OCI-LY7 (cell line): Measurements from ENCODE around the gene LEF1. TPM values are rescaled to one million over a fixed set of nuclear protein-coding genes. Genes with fewer than 3 reads are reported as not detected.

Experiments used
- BruUV-seq: library from RNA; stranded (reverse); fragments of 400-500 nt; replicated peaks from 2 replicates; lab custom pipeline; 2021; lab: Mats Ljungman, UMichigan
- CTCF ChIA-PET: fragments of 300-600 bp; sonication (Branson Sonifier 250); formaldehyde crosslinking; loops from one replicate; lab custom pipeline; 2022; ENCODE audit warnings: antibody characterized with exemption; ENCODE audit not compliant: unreplicated experiment; lab: Charles Lee
- POLR2A ChIA-PET: fragments of 300-600 bp; sonication (Branson Sonifier 250); formaldehyde crosslinking; loops from one replicate; lab custom pipeline; 2022; ENCODE audit warnings: antibody characterized with exemption; lab: Charles Lee
- DNase-seq: peaks from one replicate; pipeline ENCODE4 v3.0.0-alpha.2; 2015; ENCODE audit warnings: low spot score
- H2AFZ ChIP-seq: fragments of 200-600 bp; sonication (generic), shearing (Covaris generic); 2 replicates; pipeline ENCODE4 v1.6.1; 2014; ENCODE audit warnings: mild to moderate bottlenecking, antibody characterized with exemption, low read length, moderate library complexity
- H3K27ac ChIP-seq: fragments of 200-600 bp; sonication (generic); 2 replicates; pipeline ENCODE4 v1.5.1; 2014; ENCODE audit warnings: mixed run types, low read depth, mild to moderate bottlenecking, moderate library complexity, low read length, inconsistent platforms; ENCODE audit not compliant: poor library complexity, severe bottlenecking
- H3K36me3 ChIP-seq: fragments of 200-600 bp; sonication (generic); 2 replicates; pipeline ENCODE4 v1.6.1; 2014; ENCODE audit warnings: mild to moderate bottlenecking, antibody characterized with exemption, low read length, moderate library complexity, mixed read lengths; ENCODE audit not compliant: insufficient read depth
- H3K4me1 ChIP-seq: fragments of 200-600 bp; sonication (generic); 2 replicates; pipeline ENCODE4 v1.5.1; 2014; ENCODE audit warnings: mild to moderate bottlenecking, low read length; ENCODE audit not compliant: insufficient read depth, poor library complexity, severe bottlenecking
- H3K4me2 ChIP-seq: fragments of 200-600 bp; sonication (generic); 2 replicates; pipeline ENCODE4 v1.6.1; 2014; ENCODE audit warnings: mild to moderate bottlenecking, low read length
- H3K4me3 ChIP-seq: fragments of 200-600 bp; sonication (generic); 2 replicates; pipeline ENCODE4 v1.5.1; 2014; ENCODE audit warnings: mild to moderate bottlenecking, low read depth, low read length; ENCODE audit not compliant: poor library complexity, severe bottlenecking
- H3K79me2 ChIP-seq: fragments of 200-600 bp; sonication (generic); 2 replicates; pipeline ENCODE4 v1.6.1; 2016; ENCODE audit warnings: low read depth, mild to moderate bottlenecking, low read length, moderate library complexity, mixed read lengths; ENCODE audit not compliant: insufficient read depth
- H3K9me2 ChIP-seq: fragments of 200-600 bp; sonication (generic); 2 replicates; pipeline ENCODE4 v1.6.1; 2016; ENCODE audit warnings: mild to moderate bottlenecking, low read length, mixed read lengths; ENCODE audit not compliant: insufficient read depth
- H3K9me3 ChIP-seq: fragments of 200-600 bp; sonication (generic); 2 replicates; pipeline ENCODE4 v1.6.1; 2014; ENCODE audit warnings: mild to moderate bottlenecking, mixed run types, low read length, mixed read lengths
- H4K20me1 ChIP-seq: fragments of 200-600 bp; sonication (generic); 2 replicates; pipeline ENCODE4 v1.6.1; 2014; ENCODE audit warnings: mild to moderate bottlenecking, antibody characterized with exemption, low read length, moderate library complexity, mixed read lengths; ENCODE audit not compliant: insufficient read depth
- CTCF ChIP-seq: fragments of 200-600 bp; sonication (generic); conservative IDR thresholded peaks from 2 replicates; pipeline ENCODE4 v1.5.1; 2014; ENCODE audit warnings: mild to moderate bottlenecking, antibody characterized with exemption, low read length, moderate library complexity, mixed read lengths
- EZH2phosphoT487 ChIP-seq: fragments of 200-600 bp; sonication (generic); IDR thresholded peaks from 2 replicates; pipeline ENCODE4 v1.6.1; 2018; ENCODE audit warnings: low read depth, borderline replicate concordance, mild to moderate bottlenecking, mixed run types, antibody characterized with exemption, low read length, moderate library complexity, mixed read lengths
- intact Hi-C: fragments of 100-400 bp; cut with micrococcal nuclease; formaldehyde crosslinking; loops from one replicate; pipeline ENCODE4 v1.10.0; 2022; ENCODE audit not compliant: unreplicated experiment
- total RNA-seq, 2 experiments: library from RNA; depleted of rRNA in 1 of 2; stranded (reverse); fragments of >200 nt in 1 of 2; shearing (Covaris generic) in 1 of 2; gene quantifications; 2 replicates each; pipeline ENCODE4 v1.2.3, GENCODE V29; 2014 to 2022

LEF1 gene
- total RNA-seq, 2 experiments from 2014 or later: 207 to 223 TPM

- no peak for DNase-seq
- Histone ChIP-seq H3K27ac (no peak overlapping the region), H3K36me3 (peaks cover 99% of the 10 kb centered on the region), H3K79me2 (0 out of 2 replicates have a peak, but pooled peaks cover 7% of the 10 kb centered on the region), H3K9me3 (no peaks in the 10 kb centered on the region), H4K20me1 (no peaks in the 10 kb centered on the region), H3K9me2 (no peaks in the 10 kb centered on the region), H3K4me3 (no peak overlapping the region), H3K4me2 (no peak overlapping the region), H3K4me1 (peaks cover 7% of the 10 kb centered on the region), H2AFZ (no peak overlapping the region)
- TF ChIP-seq CTCF (no peak), EZH2phosphoT487 (no peak)
- intact Hi-C loops: no loop called here
- BruUV-seq: no TSS peak
- ChIA-PET POLR2A (interaction anchor here (0.9 to 1.9 kb wide), 2 partner anchors 15 to 16 kb away, joined by 3 to 4 read pairs; no protein-coding TSS in a partner anchor), CTCF (no interaction called here)
Observed at GRCh38 chr4:108078024-108078733, 90.6 kb downstream of the LEF1 start.

GRCh38 chr4:108072300-108072699 is 96.4 kb downstream of the LEF1 start:
- Histone ChIP-seq H3K79me2 (no peaks in the 10 kb centered on the region), H3K4me2 (peak overlapping the region; percentile 4; the same call in 1 of the 2 replicates), H2AFZ (no peak overlapping the region), H3K9me2 (no peaks in the 10 kb centered on the region), H4K20me1 (no peaks in the 10 kb centered on the region; the same call in 1 of the 2 replicates), H3K36me3 (peaks cover 98% of the 10 kb centered on the region), H3K4me1 (peaks cover 26% of the 10 kb centered on the region), H3K27ac (peak overlapping the region; percentile 50), H3K9me3 (no peaks in the 10 kb centered on the region), H3K4me3 (no peak overlapping the region)
- TF ChIP-seq EZH2phosphoT487 (no peak), CTCF (no peak)
- intact Hi-C loops: no loop called here
- ChIA-PET POLR2A (interaction anchor here (0.9 to 1.8 kb wide), 4 partner anchors 11 to 43 kb away, joined by 4 read pairs; no protein-coding TSS in a partner anchor), CTCF (interaction anchor here (0.7 to 0.8 kb wide), 2 partner anchors 24 to 29 kb away, joined by 3 to 4 read pairs; no protein-coding TSS in a partner anchor)
- BruUV-seq: no TSS peak
- DNase-seq: peak; percentile 75

DNA sequence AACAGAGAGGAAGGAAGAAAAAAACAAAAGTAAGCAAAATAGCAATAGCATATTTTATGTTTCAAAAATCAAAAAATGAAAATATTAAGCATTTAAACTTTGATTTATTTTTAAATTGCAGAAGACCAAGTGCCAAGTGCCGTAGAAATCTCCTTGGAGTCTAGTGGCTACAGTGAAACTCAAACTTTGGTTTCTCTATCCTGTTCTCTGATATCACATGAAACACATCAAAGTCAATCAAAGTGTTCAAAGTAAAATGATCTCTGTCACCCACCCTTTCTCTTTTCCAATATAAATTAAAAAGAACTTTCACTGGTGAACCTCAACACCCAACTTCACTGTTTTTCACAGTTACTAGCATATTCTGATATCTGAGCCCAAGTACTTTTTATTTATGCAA is 98.0 kb downstream of the LEF1 start:
- Histone ChIP-seq H3K36me3 (peaks cover 98% of the 10 kb centered on the region), H3K79me2 (no peaks in the 10 kb centered on the region), H3K4me3 (no peak overlapping the region), H3K9me2 (no peaks in the 10 kb centered on the region), H3K4me1 (peaks cover 26% of the 10 kb centered on the region), H3K27ac (no peak overlapping the region), H2AFZ (no peak overlapping the region), H4K20me1 (no peaks in the 10 kb centered on the region; the same call in 1 of the 2 replicates), H3K9me3 (no peaks in the 10 kb centered on the region), H3K4me2 (no peak overlapping the region)
- ChIA-PET CTCF (no interaction called here), POLR2A (interaction anchor here (1.8 kb wide), 1 partner anchor 15 kb away, joined by 4 read pairs; no protein-coding TSS in a partner anchor)
- TF ChIP-seq CTCF (no peak), EZH2phosphoT487 (no peak)
- intact Hi-C loops: no loop called here
- no TSS peak for BruUV-seq
- DNase-seq: no peak
